Activated CD4-positive, alpha-beta T cell treated with anti-CD3 and anti-CD28 coated beads, Interleukin-10, Interleukin-2, amounts not matched to agents 100 ng/mL and 50 ng/mL, durations not matched to agents 16 hours and 8 hours (primary cell): ENCODE measurements around the gene DYNLT2B.
"Not testable (repeated sequence)": the region's sequence is repeated elsewhere in the genome, so short reads cannot be mapped to it uniquely, and the experiment has no call there.

Source experiments
- DNase-seq: peaks from one replicate; pipeline ENCODE4 v3.0.0-alpha.2; 2020

Gene DYNLT2B

DNA sequence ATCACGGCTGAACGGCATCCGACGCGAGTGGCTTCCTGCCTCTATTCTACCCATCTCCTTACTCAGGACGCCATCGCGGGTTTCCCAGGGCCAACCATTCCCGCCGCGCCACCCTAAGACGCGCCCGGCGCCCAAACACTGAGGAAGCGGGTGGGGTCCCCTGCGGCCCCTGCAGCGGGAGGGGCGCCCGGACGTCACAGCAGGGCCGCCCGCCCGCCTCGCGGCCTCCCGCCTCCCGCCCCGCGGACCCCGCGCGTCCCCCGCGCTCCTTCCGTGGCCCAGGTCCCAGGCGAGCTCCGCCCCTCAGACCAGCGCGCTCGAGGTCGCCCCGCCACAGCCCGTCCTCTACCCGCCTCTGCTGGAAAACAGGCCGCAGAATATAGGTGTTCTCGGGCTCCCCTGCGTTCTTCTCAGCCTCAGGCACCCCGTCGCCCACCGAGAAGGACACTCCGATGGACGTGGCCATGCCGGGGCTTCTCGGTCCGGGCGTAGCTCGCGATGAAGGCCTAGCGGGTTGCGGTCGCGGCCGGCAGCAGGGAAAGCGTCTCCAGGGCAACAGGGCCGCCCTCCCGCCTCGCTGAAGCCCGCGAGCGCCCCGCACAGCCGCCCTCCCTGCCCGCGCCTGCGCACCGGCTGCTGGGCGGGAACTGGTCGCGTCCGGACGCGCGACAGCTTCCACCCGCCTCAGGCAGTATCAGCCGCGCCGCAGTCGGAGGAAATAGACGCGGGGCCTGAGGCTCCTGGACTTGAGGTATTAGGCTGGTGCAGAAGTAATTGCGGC is at the start of gene DYNLT2B:
DYNLT2B (minus strand) TSS at position 554 of the 781 bp plus-strand sequence; CDS start at position 466, 88 bp downstream.
- peak; percentile 93 for DNase-seq

DNA sequence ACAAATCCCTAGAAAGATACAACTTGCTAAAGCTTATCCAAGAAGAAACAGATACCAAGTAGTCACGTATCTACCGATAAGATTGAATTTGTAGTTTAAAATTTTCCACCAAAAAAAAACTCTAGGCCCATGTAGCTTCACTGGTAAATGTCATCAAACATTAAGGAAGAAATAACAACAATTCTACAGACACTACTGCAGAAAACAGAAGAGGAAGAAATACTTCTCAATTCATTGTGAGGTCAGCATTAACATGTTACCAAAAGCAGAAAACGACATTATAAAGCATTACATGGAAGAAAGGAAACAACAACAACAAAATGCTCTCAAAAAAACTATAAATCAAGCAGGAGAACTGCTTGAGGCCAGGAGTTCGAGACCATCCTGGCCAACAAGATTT is 47.7 kb upstream of the DYNLT2B start:
- no peak for DNase-seq

DNA sequence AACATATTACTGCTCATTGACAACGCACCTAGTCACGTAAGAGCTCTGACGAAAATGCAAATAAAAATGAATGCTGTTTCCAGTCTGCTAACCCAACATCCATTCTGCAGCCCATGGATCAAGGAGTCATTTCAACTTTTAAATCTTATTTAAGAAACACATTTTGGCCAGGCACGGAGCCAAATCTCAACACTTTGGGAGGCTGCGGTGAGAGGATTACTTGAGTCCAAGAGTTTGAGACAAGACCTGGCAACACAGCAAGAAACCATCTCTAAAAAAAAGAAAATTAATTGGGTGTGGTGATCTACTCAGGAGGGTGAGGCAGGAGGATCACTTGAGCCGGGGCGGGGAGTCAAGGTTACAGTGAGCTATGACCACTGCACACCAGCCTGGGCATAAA is 42.5 kb upstream of the DYNLT2B start:
- DNase-seq: no peak

DNA sequence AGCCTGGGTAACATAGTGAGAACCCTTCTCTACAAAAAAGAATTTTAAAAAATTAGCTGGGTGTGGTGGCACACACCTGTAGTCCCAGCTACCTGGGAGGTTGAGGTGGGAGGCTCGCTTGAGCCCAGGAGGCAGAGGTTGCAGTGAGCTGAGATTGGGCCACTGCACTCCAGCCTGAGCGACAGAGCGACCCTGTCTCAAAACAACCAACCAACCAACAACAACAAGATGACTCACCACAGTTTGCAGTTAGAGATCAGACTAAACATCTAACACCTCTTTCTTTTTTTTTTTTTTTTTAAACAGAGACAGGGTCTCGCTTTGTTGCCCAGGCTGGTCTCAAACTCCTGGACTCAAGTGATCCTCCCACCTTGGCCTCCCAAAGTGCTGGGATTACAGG is 40.5 kb upstream of the DYNLT2B start:
- not testable (repeated sequence) for DNase-seq

DNA sequence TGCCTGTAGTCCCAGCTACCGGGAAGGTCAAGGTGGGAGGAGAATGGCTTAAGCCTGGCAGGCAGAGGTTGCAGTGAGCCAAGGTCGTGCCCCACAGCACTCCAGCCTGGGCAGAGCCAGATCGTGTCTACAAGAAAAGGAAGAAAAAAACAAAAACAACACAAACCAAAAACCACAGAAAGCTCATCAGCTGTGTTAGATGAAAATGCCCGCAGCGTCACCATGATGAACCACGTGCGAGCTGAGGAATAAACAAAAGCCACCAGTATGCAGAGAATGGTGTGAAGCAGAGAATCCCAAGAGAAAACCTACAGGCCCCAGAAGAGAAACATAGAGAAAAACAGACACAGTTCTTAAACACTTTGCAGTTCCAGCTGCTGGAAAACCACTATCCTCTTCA is 39.9 kb upstream of the DYNLT2B start:
- peak; percentile 8 for DNase-seq

GRCh38 chr3:196356556-196356955 is 38.5 kb upstream of the DYNLT2B start:
- no peak for DNase-seq

- DNase-seq: no peak
Observed at GRCh38 chr3:196355668-196356067, 37.6 kb upstream of the DYNLT2B start.

DNA sequence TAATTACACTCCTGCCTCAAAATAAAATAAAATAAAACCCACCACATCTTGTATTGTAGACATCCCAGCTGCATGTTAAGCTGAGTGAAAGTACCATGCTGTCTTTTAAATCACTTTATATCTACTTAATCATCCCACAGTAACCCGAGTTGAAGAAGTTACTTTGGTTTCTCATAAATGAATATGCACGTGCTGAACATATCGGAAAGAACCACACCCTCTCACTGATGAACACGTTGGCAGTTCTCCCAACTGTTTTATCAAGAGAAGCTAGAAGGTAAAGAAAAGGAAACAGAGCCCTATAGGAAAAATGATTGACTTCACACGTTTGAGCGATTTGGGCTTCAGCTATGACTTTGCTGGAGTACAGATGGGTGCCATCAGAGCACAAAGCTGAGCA is 36.1 kb upstream of the DYNLT2B start:
- no peak for DNase-seq

DNA sequence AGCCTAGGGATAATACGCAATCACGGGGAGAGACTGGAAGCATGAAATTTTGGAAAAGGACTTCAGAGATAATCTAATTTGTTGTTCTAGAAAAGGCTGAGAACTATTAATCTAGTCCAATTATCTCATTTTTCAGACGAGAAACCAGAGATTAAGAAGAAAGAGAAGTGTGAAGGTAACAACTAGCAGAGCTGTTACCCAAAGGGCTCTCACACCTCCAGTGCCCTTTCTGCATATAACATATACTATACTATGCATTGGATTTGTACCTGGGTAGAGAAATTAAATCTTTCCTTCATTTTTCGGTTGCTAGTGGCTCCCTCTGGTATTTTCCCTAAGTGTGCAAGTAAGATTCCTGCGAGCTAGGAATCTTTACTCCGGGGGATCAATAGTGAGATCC is 33.5 kb upstream of the DYNLT2B start:
- no peak for DNase-seq

DNA sequence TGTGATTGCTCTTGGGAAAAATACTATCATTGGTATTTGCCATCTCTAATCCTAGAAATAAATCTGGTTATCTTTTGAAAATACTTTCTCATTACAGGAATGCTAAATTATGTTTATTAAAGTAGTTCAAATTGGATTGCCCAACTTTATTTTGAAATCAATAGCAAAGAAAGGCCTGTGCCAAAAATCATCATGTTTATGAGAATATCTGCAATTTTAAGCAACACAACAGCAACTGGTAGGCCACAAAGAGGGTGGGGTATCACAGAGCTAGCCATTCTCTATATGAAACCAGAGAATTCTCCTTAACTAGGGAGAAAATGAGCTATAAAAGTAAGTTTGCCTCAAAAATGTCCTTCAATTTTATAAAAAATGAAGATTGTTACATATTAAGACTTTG is 32.0 kb upstream of the DYNLT2B start:
- DNase-seq: no peak

DNA sequence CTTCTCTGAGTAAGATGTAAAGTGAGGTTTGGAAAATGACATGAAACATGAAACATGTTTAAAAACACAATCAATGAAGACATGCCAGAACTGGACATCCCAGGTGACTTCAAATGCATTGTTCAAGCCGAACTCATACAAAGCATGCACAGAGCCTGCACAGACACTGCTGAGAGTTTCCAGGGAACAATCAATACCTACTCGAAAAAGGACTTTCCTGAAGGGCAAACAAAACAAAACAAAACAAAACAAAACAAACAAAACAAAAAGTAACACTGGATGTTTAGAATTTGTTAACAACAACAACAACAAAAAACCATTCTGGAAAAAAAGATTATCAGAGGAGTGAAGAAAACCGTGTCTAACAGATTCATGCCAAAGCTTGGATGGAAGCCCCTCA is 30.7 kb upstream of the DYNLT2B start:
- DNase-seq: no peak

- DNase-seq: no peak
Observed at GRCh38 chr3:196344663-196345062, 26.6 kb upstream of the DYNLT2B start.

DNA sequence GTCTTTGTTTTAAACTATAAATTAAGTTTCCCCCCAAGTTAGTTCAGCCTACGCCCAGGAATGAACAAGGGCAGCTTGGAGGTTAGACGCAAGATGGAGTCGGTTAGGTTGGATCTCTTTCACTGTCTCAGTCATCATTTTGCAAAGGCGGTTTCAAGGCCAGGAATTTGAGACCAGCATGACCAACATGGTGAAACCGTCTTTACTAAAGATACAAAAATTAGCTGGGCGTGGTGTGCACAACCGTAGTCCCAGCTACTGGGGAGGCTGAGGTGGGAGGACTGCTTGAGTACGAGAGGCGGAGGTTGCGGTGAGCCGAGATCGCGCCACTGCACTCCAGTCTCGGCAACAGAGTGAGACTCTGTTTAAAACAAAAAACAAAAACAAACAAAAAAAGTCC is 25.9 kb upstream of the DYNLT2B start:
- DNase-seq: not testable (repeated sequence)

DNA sequence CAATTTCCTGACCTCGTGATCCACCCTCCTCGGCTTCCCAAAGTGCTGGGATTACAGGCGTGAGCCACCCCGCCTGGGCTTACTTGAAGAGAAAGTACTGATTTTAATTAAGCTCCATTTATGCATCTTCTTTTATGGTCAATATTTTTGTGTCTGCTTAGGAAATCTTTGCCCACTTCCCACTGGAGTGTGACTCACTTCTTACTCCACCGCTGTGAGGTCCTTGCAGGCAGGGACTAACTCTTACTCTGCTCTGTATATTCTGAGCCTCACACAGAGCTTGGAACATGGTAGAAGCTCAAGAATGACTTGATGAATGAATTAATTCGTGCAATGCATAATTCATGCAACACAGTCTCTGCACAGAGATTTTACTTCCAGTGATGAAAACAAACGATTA is 23.1 kb upstream of the DYNLT2B start:
- DNase-seq: no peak

- DNase-seq: no peak
Observed at GRCh38 chr3:196340466-196340865, 22.4 kb upstream of the DYNLT2B start.

GRCh38 chr3:196339493-196340254 is 21.6 kb upstream of the DYNLT2B start:
- DNase-seq: peak; percentile 21

DNA sequence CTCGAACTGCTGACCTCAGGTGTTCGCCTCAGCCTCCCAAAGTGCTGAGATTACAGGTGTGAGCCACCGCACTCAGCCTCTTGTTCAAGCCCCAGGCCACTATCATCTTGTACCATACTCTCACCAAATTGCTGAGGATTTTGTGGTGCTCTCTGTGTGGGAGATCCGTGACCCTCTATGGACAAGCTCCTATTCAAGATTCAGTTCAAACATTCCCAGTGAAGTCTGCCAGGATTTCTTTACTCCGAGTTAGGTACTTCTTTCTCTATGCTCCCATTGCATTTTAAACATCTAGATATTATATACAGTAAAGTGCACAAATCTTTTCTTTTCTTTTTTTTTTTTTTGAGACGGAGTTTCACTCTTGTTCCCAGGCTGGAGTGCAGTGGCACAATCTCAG is 21.0 kb upstream of the DYNLT2B start:
- DNase-seq: no peak

GRCh38 chr3:196336319-196337145 is 18.5 kb upstream of the DYNLT2B start:
- DNase-seq: no peak

GRCh38 chr3:196335503-196335948 is 17.5 kb upstream of the DYNLT2B start:
- DNase-seq: no peak

GRCh38 chr3:196334982-196335381 is 16.9 kb upstream of the DYNLT2B start:
- no peak for DNase-seq

- no peak for DNase-seq
Observed at GRCh38 chr3:196332168-196332567, 14.1 kb upstream of the DYNLT2B start.

- DNase-seq: no peak
Observed at GRCh38 chr3:196327405-196327804, 9.4 kb upstream of the DYNLT2B start.

- DNase-seq: no peak
Observed at GRCh38 chr3:196326936-196327335, 8.9 kb upstream of the DYNLT2B start.
